Colonic mucosa (tissue), 4 donors: ENCODE measurements around the gene LRCH1. TPM values are rescaled to one million over a fixed set of nuclear protein-coding genes. Genes with fewer than 3 reads are reported as not detected.

Experiments used
- DNase-seq: peaks from one replicate; pipeline ENCODE4 v3.0.0-alpha.2; 2020
- H3K27ac ChIP-seq: fragments of 200-600 bp; one replicate; pipeline ENCODE4 v1.8.0; 2021
- H3K27me3 ChIP-seq: fragments of 200-600 bp; one replicate; pipeline ENCODE4 v1.8.0; 2021
- H3K36me3 ChIP-seq: fragments of 200-600 bp; one replicate; pipeline ENCODE4 v1.8.0; 2021
- H3K4me1 ChIP-seq: fragments of 200-600 bp; one replicate; pipeline ENCODE4 v1.8.0; 2021; ENCODE audit warnings: mild to moderate bottlenecking
- H3K4me3 ChIP-seq: fragments of 200-600 bp; one replicate; pipeline ENCODE4 v1.8.0; 2021
- H3K9ac ChIP-seq, 2 donors: one replicate each; pipeline ENCODE4 v1.7.0; 2013; ENCODE audit warnings: control low read depth in 2 of 2, low read depth in 2 of 2, low read length in 2 of 2
- H3K9me3 ChIP-seq: fragments of 200-600 bp; one replicate; pipeline ENCODE4 v1.8.0; 2021
- intact Hi-C: fragments of 100-400 bp; cut with DNase I; formaldehyde crosslinking; loops from one replicate; pipeline ENCODE4 v1.14.1; 2022
- total RNA-seq, 2 donors: library from RNA; stranded (reverse); fragmentation: NEBNext Ultra II Directional in 1 of 2; extraction: Animal tissue kit (Norgen Biotek cat#: 25700) in 1 of 2; gene quantifications; one replicate each; pipeline ENCODE4 v1.2.1, GENCODE V29; 2021
- TF ChIP-seq, protein P1 (sequence below): fragments of 200-600 bp; IDR thresholded peaks from one replicate; pipeline ENCODE4 v1.8.0; 2022; ENCODE audit warnings: antibody characterized with exemption, mild to moderate bottlenecking
- donor health status: healthy.
- donor health status: DM: no; HTN: no; CAD: no.
- donor health status: DM: no; HTN: no; CAD: no.

The LRCH1 gene
- total RNA-seq, 2 donors from 2014 or later = 12.8 to 19.6 TPM

DNA sequence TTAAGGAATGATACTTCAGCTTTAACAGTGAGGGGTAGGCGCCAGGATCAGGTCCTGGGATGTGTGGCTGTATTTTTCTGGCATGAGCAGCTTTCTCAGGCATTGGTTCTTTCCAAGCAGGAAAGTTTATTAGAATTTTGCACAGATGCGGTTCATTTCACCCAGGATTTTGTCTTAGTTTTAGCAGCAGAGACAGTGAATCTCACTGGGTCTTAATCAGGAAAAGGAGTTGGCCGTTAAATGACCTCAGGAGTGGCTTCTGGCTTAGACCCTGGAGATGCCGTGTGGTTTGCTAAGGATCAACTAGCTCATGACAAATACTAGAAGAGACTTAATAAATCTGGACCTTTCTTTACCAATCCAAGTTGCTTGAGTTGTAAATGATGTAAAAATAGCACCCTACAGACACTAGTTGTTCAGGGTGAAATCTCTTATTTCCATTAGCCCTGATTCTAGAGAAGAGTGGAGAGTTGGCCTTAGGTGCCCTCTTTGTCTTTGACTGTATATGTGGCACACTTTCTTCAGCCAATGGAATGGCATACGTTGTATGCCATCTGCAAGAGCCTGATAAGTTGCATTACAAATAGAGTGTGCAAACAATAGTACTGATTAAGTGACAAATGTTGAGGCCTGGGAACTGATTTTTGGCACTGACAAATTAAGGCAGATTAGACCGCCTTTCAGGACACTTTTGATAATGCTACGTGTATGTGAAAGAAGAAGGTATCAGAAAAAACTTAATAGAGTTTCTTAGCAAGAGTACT, 34.0 kb downstream of the LRCH1 start:
- H3K9ac ChIP-seq = no peak overlapping the region
- no peaks in the 10 kb centered on the region for H3K27me3 ChIP-seq
- intact Hi-C loops = no loop called here
- TF ChIP-seq, protein P1, sequence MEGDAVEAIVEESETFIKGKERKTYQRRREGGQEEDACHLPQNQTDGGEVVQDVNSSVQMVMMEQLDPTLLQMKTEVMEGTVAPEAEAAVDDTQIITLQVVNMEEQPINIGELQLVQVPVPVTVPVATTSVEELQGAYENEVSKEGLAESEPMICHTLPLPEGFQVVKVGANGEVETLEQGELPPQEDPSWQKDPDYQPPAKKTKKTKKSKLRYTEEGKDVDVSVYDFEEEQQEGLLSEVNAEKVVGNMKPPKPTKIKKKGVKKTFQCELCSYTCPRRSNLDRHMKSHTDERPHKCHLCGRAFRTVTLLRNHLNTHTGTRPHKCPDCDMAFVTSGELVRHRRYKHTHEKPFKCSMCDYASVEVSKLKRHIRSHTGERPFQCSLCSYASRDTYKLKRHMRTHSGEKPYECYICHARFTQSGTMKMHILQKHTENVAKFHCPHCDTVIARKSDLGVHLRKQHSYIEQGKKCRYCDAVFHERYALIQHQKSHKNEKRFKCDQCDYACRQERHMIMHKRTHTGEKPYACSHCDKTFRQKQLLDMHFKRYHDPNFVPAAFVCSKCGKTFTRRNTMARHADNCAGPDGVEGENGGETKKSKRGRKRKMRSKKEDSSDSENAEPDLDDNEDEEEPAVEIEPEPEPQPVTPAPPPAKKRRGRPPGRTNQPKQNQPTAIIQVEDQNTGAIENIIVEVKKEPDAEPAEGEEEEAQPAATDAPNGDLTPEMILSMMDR = no peak
- H3K27ac ChIP-seq = no peak overlapping the region
- no peaks in the 10 kb centered on the region for H3K36me3 ChIP-seq
- no peaks in the 10 kb centered on the region for H3K9me3 ChIP-seq
- no peak overlapping the region for H3K4me3 ChIP-seq
- no peak for DNase-seq
- H3K4me1 ChIP-seq = peaks cover 18% of the 10 kb centered on the region

DNA sequence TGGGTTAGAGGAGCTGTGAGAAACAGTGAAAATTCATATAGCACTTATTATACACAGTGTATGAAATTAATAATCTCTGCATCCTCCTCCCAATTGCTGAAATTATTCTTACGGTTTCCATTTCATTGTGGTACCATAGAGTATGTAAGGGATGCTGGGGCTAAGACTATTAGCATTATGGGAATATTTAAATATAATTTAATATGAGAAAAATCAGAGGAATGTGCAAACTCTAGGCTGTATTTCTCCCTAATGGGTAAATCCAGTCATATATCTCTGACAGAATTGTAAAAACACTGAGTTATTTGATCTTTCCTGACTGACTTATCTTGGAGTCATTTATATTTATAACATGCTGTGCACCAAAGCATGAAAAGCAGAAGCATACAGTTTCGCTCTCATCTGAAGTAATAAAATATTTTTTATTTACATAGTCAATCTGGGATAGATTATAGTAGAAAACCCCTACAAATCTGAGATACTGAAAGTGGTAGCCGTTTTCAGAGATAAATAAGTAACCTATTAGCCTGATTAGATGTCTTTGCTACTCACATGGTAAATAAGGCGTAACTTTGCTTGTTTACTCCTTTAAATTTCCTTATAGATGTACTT, 34.9 kb downstream of the LRCH1 start:
- intact Hi-C loops = no loop called here
- no peak for DNase-seq
- Histone ChIP-seq H3K27me3 (no peaks in the 10 kb centered on the region), H3K9me3 (no peaks in the 10 kb centered on the region), H3K36me3 (no peaks in the 10 kb centered on the region), H3K27ac (no peak overlapping the region), H3K4me1 (peaks cover 18% of the 10 kb centered on the region), H3K9ac (no peak overlapping the region), H3K4me3 (no peak overlapping the region)
- TF ChIP-seq, protein P1 = no peak

DNA sequence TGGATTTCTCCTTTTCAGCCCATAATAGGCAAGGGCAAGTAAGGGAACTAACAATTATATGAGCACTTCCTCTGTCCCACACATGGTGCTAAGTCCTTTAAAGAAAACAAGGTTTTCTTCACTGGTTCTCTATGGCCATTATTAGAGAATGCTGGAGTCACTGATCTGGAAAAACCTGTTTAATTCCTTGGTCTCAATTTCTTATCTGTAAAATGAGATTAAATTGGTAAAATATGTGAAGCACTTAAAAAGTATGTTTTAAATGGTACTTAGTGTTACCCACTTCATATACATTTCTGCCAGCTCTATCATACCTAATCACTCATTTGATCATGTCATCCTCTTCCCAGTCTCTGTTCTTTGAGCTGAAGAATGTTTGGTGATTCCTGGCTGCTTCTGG, 39.4 kb downstream of the LRCH1 start:
- no peaks in the 10 kb centered on the region for H3K9me3 ChIP-seq
- no peak for DNase-seq
- H3K36me3 ChIP-seq = no peaks in the 10 kb centered on the region
- H3K27ac ChIP-seq = no peak overlapping the region
- TF ChIP-seq, protein P1 = no peak
- H3K27me3 ChIP-seq = no peaks in the 10 kb centered on the region
- no peak overlapping the region for H3K4me3 ChIP-seq
- H3K9ac ChIP-seq = no peak overlapping the region
- peaks cover 7% of the 10 kb centered on the region for H3K4me1 ChIP-seq
- intact Hi-C loops = no loop called here

DNA sequence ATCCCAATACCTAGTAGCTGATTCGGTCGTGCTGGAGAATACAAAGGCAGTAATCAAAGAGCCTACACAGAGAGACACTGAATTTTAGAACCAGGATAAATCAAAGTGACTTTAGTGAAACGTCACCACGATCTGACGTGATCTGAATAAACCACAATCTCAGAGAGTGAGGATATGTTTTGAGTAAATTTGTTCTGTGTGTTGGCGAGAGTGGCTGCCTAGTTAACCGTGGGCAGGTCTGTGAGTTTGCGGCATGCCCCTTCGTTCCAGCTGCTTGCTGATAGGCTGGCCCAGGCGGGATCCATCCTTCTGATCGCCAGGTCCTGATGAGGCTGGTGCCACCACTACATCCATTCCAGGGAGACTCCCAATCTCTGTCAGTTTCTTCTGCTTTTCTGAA, 40.4 kb downstream of the LRCH1 start:
- TF ChIP-seq, protein P1 = no peak
- DNase-seq = no peak
- H3K27ac ChIP-seq = no peak overlapping the region
- H3K9ac ChIP-seq = no peak overlapping the region
- no peaks in the 10 kb centered on the region for H3K36me3 ChIP-seq
- H3K4me3 ChIP-seq = no peak overlapping the region
- intact Hi-C loops = no loop called here
- no peaks in the 10 kb centered on the region for H3K4me1 ChIP-seq
- no peaks in the 10 kb centered on the region for H3K27me3 ChIP-seq
- H3K9me3 ChIP-seq = no peaks in the 10 kb centered on the region

DNA sequence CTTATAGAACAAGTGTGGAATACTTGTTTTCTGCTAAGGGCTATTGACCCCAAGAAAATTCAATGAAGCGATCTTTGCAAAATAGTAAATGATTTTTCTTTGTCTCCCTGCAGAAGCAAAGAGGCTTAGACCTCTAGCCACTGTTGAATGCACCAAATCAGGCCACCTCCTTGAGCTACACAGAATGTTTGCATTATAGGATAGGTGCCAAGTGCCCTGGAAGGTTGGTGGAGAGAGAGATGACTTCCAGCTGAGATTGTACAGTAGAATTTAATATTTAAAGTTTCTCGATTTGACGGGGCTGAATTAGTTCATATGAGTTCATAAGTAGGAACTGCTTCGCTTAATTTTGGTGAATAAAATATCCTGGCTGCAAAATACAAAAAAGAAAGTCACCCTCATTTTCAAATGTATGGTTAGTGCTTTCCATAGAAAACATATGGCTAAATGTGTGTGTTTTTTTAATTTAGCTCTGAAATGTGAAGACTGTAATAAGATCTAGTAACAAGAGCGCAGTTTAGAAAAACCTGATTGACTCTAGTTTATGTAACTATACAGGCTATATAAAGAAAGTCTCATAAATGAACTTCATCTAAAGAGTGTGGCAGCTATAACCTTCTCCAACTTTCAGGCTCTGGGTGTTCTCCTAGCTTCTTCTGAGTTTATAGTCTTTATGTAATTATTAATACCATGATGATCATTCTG, 41.6 kb downstream of the LRCH1 start:
- H3K9me3 ChIP-seq = no peaks in the 10 kb centered on the region
- no peaks in the 10 kb centered on the region for H3K27me3 ChIP-seq
- DNase-seq = no peak
- H3K9ac ChIP-seq = no peak overlapping the region
- TF ChIP-seq, protein P1 = no peak
- no peaks in the 10 kb centered on the region for H3K36me3 ChIP-seq
- intact Hi-C loops = no loop called here
- peaks cover 2% of the 10 kb centered on the region for H3K4me1 ChIP-seq
- no peak overlapping the region for H3K4me3 ChIP-seq
- no peak overlapping the region for H3K27ac ChIP-seq
